T-helper 22 cell (primary cell): ENCODE data around the gene FGFBP2.

ENCODE experiments used
- DNase-seq: peaks from one replicate; pipeline ENCODE4 v3.0.0-alpha.2; 2020; ENCODE audit warnings: low read depth

The FGFBP2 gene

GRCh38 chr4:15968551-15969300 lies 5.8 kb upstream of the FGFBP2 start:
- DNase-seq, result no peak

GRCh38 chr4:15965325-15965724 lies 2.4 kb upstream of the FGFBP2 start:
- DNase-seq, result no peak

GRCh38 chr4:15964159-15964558 lies 1.2 kb upstream of the FGFBP2 start:
- no peak for DNase-seq

- no peak for DNase-seq
These were observed 601 bp upstream of the FGFBP2 start for GRCh38 chr4:15963576-15963975.

- DNase-seq, result no peak
These were observed 1.0 kb downstream of the FGFBP2 start for GRCh38 chr4:15961781-15962510.

GRCh38 chr4:15958562-15958961 lies 4.4 kb downstream of the FGFBP2 start:
- no peak for DNase-seq

- DNase-seq, result peak; percentile 26
These were observed 6.7 kb downstream of the FGFBP2 start for GRCh38 chr4:15956179-15956850.

- DNase-seq, result no peak
These were observed 7.3 kb downstream of the FGFBP2 start for GRCh38 chr4:15955670-15956069.

GRCh38 chr4:15953625-15954024 lies 9.3 kb downstream of the FGFBP2 start:
- no peak for DNase-seq

- no peak for DNase-seq
These were observed 11.2 kb downstream of the FGFBP2 start for GRCh38 chr4:15951781-15952180.

GRCh38 chr4:15948826-15949225 lies 14.1 kb downstream of the FGFBP2 start:
- DNase-seq, result no peak

GRCh38 chr4:15947684-15948083 lies 15.3 kb downstream of the FGFBP2 start:
- no peak for DNase-seq

GRCh38 chr4:15945516-15945915 lies 17.5 kb downstream of the FGFBP2 start:
- no peak for DNase-seq

GRCh38 chr4:15944895-15945294 lies 18.1 kb downstream of the FGFBP2 start:
- DNase-seq, result no peak

GRCh38 chr4:15942283-15942682 lies 20.7 kb downstream of the FGFBP2 start:
- DNase-seq, result no peak

- DNase-seq, result no peak
These were observed 24.3 kb downstream of the FGFBP2 start, which contains the start of gene FGFBP1 for GRCh38 chr4:15938640-15939039. FGFBP1 (minus strand) TSS chr4:15938740; CDS start chr4:15936632, 2,108 bp downstream.

- no peak for DNase-seq
These were observed 24.8 kb downstream of the FGFBP2 start for GRCh38 chr4:15938182-15938581.

GRCh38 chr4:15936495-15936894 lies 26.5 kb downstream of the FGFBP2 start:
- no peak for DNase-seq

- no peak for DNase-seq
These were observed 27.2 kb downstream of the FGFBP2 start for GRCh38 chr4:15935504-15936402.

- no peak for DNase-seq
These were observed 28.7 kb downstream of the FGFBP2 start for GRCh38 chr4:15934259-15934658.

- DNase-seq, result no peak
These were observed 31.3 kb downstream of the FGFBP2 start for GRCh38 chr4:15931451-15932210.
